GM21360 (cell line): ENCODE data around the gene MRPS5.
A peak's percentile ranks its signal among the peaks of the same experiment; 100 is the strongest.
"Not testable (repeated sequence)": the region's sequence is repeated elsewhere in the genome, so short reads cannot be mapped to it uniquely, and the experiment has no call there.

ENCODE experiments used
- ATAC-seq: cut with Tn5 transposase; IDR thresholded peaks from one replicate; pipeline ENCODE4 v1.9.1; 2021; ENCODE audit warnings: mild to moderate bottlenecking, moderate library complexity; ENCODE audit not compliant: unreplicated experiment

The MRPS5 gene

DNA sequence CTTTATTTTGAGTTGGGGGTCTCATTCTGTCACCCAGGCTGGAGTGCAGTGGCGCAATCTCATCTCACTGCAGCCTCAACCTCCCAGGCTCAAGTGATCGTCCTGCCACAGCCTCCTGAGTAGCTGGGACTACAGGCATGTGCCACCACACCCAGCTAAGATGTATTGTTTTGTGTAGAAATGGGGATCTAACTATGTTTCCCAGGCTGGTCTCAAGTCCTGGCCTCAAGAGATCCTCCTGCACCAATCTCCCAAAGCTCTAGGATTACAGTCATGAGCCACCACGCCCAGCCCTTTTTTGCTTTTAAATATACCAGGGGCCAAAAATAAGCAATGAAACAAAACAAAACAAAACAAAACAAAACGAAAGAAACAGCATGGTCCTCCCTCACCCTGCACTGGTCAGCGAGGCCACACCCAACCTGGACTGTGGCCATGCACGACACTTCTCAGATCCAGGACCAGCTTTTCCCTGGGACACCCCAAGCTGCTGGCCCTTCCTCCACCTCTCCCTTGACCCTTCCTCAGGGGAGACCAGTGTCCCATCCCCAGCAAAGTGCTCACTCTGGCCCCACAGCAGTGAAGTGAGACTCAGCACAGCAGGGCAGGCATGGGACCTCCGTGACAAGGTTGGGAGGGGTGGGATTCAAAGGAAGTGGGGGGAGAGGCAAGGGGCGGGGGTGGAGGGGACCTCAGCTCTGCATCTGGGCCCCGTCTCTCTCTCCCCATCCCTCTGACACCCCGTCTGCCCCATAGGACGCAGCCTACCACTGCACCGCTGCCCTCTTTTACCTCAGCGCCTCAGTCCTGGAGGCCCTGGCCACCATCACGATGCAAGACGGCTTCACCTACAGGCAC, 72.6 kb downstream of the MRPS5 start:
- no peak for ATAC-seq

DNA sequence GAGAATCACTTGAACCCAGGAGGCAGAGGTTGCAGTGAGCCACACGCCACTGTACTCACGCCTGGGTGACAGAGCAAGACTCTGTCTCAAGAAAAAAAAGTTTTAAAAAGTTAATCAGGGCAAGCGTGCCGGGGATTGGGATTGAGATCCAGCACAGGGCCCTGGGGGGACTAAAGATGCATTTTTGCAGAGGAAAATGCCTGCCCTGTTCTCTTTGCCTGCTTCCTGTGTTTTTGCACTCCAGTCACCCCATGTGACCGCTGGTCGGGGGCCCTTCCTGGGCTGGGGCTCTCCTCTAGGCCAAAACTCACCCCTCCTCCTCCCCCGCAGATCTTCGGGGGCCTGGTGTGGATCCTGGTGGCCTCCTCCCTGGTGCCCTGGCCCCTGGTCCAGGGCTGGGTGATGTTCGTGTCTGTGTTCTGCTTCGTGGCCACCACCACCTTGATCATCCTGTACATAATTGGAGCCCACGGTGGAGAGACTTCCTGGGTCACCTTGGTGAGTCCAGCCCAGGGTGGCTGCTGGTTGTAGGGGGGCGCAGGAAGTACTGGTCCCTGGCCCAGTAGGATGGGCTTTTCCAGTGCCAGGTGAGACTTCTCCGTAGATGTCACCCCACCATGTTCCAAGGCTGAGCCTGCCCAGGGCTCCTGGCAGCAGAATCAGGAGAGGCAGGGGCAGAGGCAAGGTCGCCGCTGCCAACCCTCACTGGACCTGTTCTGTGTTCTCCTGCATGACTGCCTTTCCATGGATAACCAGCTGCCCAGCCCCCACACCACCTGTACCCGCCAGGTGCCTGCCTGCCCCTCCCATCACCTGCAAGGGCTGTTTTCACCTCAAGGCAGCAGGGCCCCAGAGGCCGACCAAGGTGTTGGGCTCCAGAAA, 73.7 kb downstream of the MRPS5 start:
- no peak for ATAC-seq

DNA sequence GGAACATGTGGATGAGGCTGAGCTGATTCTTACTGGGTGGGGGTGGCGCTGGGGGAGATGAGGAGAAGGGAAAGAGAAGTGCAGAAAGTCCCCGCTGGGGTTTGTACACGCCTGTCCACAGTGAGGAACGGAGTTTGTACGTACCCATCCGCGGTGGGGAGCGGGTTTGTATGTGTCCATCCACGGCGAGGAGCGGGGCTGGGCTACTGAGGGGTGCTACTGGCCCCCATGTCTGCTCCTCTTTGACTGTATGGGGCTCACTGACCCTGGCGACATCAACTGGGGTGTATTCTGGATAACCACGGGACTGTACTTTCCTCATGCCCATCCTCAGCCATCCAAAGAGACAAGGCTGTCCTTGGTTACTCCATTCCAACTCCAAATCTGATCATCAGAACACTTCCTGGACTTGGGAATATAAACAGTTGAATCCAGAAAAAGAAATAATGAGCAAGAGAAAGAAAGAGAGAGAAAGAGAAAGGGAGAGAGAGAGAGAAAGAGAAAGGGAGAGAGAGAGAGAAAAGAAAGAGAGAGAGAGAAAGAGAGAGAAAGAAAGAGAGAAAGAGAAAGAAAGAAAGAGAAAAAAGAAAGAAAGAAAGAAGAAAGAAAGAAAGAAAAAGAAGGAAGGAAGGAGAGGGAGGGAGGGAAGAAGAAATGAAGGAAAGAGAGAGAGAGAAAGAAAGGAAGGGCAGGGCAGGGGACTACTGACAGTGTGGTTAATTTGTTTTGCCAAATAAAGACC, 75.1 kb downstream of the MRPS5 start:
- no peak for ATAC-seq

DNA sequence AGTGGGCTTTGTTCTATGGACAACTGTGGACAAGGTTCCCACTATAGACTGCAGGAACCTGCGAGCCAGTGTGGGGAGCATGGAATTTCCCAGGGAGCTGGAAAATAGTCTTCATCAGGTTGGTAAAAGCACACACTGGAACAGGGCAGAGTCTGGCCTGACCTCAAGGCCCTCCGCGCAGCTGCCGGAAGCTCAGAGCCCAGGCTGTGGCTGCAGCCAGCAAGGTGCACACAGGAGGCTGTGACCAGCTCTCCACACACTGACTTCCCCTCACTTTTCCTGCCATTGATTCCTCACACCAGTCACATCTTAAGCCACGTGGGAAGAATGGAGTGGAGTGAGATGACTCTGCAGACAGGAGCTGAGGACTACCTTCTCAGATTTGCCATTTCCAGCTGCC, 77.0 kb downstream of the MRPS5 start:
- ATAC-seq: no peak

DNA sequence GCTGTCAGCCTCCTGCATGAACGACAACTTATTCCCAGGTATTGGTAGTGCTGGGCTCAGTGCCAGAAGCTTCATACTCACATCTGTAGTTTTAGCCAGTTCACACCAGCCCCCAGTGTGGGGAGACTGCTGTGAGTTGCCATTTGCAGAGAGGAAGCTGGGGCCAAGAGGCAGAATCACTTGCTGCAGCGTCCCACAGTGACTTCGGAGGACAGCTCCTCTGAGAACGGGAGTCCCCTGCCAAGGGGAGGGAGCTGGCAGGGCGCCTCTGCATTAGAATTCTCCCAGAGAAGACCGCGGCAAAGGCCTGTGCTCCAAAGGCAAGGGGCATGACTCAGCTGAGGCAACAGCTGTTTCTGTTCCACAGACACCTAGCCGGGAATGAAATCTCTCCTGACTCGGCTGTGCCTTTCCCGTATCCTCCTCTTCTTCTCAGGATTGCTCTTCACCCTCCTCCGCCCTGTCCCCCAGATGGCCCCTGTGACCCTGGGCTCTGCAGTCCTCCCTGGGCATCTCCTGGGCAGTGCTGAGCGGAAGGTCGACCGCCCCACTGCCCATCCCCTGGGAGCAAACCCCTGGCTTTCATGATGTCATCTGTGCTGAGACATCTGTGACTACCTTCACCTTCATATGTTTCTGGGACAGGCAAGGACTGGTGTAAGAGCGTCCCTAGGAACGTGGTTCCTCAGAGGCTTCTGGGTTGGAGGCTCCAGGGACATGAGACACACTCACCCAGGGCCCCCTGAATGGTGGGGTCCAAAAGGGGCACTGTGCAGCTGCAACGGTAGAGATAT, 78.1 kb downstream of the MRPS5 start:
- peak; percentile 45 for ATAC-seq

DNA sequence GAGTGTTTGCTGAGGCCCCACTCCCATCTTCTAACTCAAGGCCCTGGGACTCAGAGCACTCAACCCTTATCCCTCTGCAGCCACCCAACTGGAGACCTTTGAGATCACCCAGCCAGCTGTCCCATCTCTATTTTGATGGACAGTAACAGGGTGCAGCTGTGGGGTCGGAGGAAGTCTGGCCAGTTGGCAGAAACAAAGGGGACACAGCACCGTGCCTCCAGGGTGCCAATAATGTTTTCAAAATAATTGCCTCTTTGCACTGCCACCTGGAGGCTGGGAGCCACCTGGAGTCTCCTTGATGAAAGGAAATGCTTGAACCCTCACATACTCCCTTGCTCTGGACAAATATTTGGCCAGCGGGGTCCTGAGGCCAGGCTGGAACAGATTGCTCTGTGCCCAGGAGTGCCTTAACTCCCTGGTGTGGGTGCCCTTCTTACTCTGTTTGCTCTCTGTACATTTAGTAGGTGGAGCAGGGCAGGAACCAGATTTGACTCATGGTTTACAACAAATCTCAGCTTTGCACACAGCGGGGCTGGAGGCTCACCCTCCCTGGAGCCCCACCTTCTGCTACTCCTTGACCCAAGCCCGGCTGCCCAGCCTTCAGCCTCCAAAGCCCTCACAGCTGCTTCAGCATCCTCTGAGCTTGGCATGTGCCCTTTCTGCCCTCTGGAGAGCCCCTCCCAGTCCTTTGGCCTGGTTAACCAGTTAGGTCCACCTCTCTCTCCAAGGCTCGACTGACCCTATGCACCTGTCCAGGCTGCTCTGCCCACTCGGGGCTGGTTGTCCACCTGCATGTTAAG, 78.9 kb downstream of the MRPS5 start:
- ATAC-seq: peak; percentile 4

DNA sequence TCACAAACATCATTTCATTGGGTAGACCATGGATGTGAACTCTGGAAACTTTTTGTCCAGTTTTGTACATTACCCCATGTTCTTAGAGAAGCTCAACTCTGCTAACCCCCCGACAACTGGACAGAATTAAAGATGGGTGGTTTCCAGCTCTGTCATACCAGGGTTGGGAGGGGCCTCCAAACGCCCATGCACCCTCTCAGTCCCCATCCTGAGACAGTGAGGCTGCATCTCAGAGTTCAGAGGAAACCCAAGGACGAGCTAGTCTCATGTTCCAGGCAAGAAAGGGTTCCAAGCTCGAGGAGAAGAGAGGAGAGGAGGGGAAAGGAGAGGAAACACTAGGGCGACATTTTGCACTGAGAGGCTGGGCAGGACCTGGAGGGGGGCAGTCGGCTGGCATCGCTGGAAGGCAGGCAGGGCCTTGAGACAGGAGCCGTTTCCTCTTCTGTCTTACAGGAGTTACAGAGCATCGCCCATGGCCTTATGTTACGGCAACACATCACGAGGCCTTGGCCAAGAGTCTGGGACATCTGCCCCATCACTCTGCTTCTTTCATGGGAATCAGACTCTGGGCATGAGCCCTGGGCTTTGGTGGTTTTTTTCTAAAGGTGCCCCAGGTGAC, 79.7 kb downstream of the MRPS5 start:
- ATAC-seq: no peak

DNA sequence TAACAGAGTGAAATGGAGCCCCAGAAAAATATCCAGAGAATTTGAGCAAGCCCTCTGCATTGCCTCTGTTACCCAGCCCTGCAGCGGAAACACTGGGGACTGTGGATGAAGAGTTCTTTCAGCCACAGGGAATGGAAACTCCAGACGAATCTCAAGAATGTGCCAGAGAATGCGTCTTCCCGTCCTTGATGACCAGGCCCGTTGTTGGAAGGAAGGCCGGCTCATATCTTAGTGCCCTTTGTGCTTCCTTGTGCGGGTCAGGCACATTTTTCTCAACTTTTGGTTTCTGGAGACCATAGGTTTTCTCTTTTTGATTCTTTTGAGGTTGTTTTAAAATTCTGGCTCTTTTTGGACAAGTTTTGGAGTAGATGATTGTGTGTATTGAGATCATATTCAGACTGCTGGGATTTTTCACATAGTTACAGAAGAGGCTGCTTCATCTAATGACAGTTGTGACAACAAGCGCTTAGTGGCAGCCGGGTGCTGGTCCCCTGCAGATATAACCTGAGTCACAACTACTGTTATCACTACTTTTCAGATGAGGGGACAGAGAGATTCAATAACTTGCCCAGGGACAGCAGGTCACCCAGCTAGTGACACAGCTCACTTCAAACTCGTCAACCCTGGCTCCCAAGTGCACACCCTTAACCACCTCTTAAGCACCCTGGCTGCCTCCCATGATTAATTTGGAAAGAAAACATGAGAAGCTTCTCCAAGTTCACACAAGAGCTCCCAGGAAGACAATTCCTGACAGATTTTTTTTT, 80.4 kb downstream of the MRPS5 start:
- no peak for ATAC-seq

DNA sequence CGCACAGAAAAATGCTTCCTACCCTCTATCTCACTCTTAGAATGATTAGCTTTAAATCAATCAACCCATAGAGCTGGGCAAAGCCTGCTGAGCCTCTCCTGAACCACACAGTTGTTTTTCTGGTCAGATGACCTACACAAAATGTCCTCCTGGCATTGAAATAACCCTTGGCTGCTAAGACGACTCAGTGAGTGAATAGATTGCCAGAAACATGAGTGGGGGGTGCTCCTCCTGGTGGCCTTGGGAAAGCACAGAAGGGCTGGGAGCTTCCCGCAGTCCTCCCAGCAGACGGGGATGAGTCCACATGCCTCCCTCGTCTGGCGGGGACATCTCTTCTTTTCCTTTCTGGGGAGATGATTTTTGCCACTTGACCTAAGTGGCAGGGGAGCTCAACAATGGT, 81.2 kb downstream of the MRPS5 start:
- no peak for ATAC-seq

DNA sequence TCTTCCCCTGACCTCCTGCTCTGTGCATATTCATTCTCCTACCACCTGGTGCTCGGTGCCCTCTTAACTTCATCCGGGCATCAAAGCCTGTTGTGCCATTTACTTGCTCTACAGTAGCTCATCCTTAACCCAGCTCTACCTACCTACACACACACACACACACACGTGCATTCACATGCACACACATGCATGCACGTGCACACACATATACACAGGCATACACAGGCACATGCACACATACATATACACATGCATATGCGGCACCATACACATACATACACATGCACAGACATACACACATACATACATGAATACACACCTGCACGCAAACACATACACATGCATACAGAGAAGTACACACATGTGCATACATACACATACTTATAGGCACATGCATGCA, 81.6 kb downstream of the MRPS5 start:
- ATAC-seq: no peak

DNA sequence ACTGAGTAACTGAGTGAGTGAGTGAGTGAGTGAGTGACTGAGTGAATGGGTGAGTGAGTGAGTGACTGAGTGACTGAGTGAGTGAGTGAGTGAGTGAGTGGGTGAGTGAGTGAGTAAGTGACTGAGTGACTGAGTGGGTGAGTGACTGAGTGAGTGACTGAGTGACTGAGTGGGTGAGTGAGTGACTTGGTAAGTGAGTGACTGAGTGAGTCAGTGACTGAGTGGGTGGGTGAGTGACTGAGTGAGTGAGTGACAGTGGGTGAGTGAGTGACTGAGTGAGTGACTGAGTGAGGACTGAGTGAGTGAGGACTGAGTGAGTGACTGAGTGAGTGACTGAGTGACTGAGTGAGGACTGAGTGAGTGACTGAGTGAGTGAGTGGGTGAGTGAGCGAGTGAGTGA, 82.2 kb downstream of the MRPS5 start:
- ATAC-seq: no peak

DNA sequence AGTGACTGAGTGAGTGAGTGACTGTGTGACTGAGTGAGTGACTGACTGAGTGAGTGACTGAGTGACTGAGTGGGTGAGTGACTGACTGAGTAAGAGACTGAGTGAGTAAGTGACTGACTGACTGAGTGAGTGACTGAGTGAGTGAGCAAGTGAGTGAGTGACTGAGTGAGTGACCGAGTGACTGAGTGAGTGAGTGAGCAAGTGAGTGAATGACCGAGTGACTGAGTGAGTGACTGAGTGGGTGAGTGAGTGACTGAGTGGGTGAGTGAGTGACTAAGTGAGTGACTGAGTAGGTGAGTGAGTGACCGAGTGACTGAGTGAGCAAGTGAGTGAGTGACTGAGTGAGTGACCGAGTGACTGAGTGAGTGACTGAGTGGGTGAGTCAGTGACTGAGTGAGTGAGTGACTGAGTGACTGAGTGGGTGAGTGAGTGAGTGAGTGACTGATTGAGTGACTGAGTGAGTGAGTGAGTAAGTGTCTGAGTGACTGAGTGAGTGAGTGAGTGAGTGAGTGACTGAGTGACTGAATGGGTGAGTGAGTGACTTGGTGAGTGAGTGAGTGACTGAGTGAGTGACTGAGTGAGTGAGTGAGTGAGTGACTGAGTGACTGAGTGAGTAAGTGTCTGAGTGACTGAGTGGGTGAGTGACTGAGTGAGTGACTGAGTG, 82.8 kb downstream of the MRPS5 start:
- no peak for ATAC-seq

DNA sequence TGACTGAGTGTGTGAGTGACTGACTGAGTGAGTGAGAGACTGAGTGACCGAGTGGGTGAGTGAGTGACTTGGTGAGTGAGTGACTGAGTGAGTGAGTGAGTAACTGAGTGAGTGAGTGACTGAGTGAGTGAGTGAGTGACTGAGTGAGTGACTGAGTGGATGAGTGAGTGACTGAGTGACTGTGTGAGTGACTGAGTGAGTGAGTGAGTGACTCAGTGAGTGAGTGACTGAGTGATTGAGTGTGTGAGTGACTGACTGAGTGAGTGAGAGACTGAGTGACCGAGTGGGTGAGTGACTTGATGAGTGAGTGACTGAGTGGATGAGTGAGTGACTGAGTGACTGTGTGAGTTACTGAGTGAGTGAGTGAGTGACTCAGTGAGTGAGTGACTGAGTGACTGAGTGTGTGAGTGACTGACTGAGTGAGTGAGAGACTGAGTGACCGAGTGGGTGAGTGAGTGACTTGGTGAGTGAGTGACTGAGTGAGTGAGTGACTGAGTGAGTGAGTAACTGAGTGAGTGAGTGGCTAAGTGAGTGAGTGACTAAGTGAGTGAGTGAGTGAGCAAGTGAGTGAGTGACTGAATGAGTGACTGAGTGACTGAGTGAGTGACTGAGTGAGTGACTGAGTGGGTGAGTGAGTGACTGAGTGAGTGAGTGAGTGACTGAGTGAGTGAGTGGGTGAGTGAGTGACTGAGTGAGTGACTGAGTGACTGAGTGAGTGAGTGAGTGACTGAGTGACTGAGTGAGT, 83.6 kb downstream of the MRPS5 start:
- ATAC-seq: not testable (repeated sequence)

DNA sequence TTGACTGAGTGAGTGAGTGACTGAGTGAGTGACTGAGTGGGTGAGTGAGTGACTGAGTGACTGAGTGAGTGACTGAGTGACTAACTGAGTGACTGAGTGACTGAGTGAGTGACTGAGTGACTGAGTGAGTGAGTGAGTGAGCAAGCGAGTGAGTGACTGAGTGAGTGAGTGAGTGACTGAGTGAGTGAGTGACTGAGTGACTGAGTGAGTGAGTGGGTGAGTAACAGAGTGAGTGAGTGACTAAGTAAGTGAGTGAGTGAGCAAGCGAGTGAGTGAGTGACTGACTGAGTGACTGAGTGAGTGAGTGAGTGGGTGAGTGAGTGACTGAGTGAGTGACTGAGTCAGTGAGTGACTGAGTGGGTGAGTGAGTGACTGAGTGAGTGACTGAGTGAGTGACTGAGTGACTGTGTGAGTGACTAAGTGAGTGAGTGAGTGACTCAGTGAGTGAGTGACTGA, 84.2 kb downstream of the MRPS5 start:
- ATAC-seq: no peak

DNA sequence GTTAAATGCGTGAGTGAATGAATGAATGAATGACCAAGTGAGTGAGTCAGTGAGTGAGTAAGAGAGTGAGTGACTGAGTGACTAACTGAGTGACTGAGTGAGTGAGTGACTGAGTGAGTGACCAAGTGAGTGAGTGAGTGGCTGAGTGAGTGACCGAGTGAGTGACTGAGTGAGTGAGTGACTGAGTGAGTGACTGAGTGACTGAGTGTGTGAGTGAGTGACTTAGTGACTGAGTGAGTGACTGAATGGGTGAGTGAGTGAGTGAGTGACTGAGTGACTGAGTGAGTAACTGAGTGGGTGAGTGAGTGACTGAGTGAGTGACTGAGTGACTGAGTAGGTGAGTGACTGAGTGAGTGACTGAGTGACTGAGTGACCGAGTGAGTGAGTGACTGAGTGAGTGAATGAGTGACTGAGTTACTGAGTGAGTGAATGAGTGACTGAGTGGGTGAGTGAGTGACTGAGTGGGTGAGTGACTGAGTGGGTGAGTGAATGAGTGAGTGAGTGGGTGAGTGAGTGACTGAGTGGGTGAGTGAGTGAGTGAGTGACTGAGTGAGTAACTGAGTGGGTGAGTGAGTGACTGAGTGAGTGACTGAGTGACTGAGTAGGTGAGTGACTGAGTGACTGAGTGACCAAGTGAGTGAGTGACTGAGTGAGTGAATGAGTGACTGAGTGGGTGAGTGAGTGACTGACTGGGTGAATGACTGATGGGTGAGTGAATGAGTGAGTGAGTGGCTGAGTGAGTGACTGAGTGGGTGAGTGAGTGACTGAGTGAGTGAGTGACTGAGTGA, 84.8 kb downstream of the MRPS5 start:
- no peak for ATAC-seq
